NCI-H748 (cell line): ENCODE measurements around the gene PGP.
"Not testable (repeated sequence)": the region's sequence is repeated elsewhere in the genome, so short reads cannot be mapped to it uniquely, and the experiment has no call there.

Experiments used
- DNase-seq: peaks from one replicate; lab custom pipeline; 2025; ENCODE audit not compliant: unreplicated experiment; lab: John Stamatoyannopoulos, UW

Gene PGP

GRCh38 chr16:2223221-2223941, 8.7 kb upstream of the PGP start, which contains the start of gene E4F1:
E4F1 (plus strand) TSS chr16:2223591; CDS start chr16:2223614, 23 bp downstream.
- DNase-seq, result peak; percentile 98

GRCh38 chr16:2216330-2216729, 1.7 kb upstream of the PGP start:
- DNase-seq, result no peak

GRCh38 chr16:2213817-2214718, 572 bp downstream of the PGP start:
- DNase-seq, result peak; percentile 42

GRCh38 chr16:2212362-2213324, 2.0 kb downstream of the PGP start:
- no peak for DNase-seq

- no peak for DNase-seq
Measured at GRCh38 chr16:2211923-2212347, 2.7 kb downstream of the PGP start.

- no peak for DNase-seq
Measured at GRCh38 chr16:2210386-2211365, 4.0 kb downstream of the PGP start, which contains the start of gene BRICD5. BRICD5 (minus strand) TSS chr16:2210863; CDS start chr16:2210833, 30 bp downstream.

- DNase-seq, result no peak
Measured at GRCh38 chr16:2210009-2210332, 4.7 kb downstream of the PGP start.

- no peak for DNase-seq
Measured at GRCh38 chr16:2209258-2210008, 5.2 kb downstream of the PGP start.

- no peak for DNase-seq
Measured at GRCh38 chr16:2208772-2209171, 5.9 kb downstream of the PGP start.

- no peak for DNase-seq
Measured at GRCh38 chr16:2208308-2208707, 6.3 kb downstream of the PGP start.

- no peak for DNase-seq
Measured at GRCh38 chr16:2207872-2208271, 6.8 kb downstream of the PGP start.

- no peak for DNase-seq
Measured at GRCh38 chr16:2206780-2207433, 7.7 kb downstream of the PGP start.

- DNase-seq, result no peak
Measured at GRCh38 chr16:2206420-2206779, 8.2 kb downstream of the PGP start.

- no peak for DNase-seq
Measured at GRCh38 chr16:2205967-2206313, 8.7 kb downstream of the PGP start.

- peak; percentile 78 for DNase-seq
Measured at GRCh38 chr16:2205104-2205966, 9.3 kb downstream of the PGP start, which contains the start of gene MLST8. MLST8 (plus strand) TSS chr16:2205454; CDS start chr16:2206086, 632 bp downstream.

GRCh38 chr16:2204416-2205103, 10.1 kb downstream of the PGP start:
- no peak for DNase-seq

GRCh38 chr16:2203119-2203688, 11.4 kb downstream of the PGP start:
- not testable (repeated sequence) for DNase-seq
